Heart right ventricle (tissue), 16 donors: ENCODE measurements around the gene KRT34. TPM values are rescaled to one million over a fixed set of nuclear protein-coding genes. Genes with fewer than 3 reads are reported as not detected.

Source experiments
- ATAC-seq, 8 donors: fragments of 200-7000 bp; cut with Tn5 transposase; one replicate each; pipeline ENCODE4 v1.9.1; 2020; ENCODE audit warnings: mild to moderate bottlenecking in 8 of 8, moderate library complexity in 8 of 8, moderate number of reproducible peaks in 1 of 8
- DNase-seq, 2 donors: peaks; one replicate each; pipeline ENCODE4 v3.0.0-alpha.2; 2020
- H3K27ac ChIP-seq, 10 donors: fragments of 200-600 bp; sonication (generic) in 2 of 10; one replicate each; pipeline versions ENCODE4 v1.5.0 to v1.8.0; 2020 to 2022; ENCODE audit warnings: mild to moderate bottlenecking in 3 of 10
- H3K27me3 ChIP-seq, 7 donors: fragments of 200-600 bp; one replicate each; pipeline ENCODE4 v1.8.0; 2021 to 2022; ENCODE audit warnings: mild to moderate bottlenecking in 2 of 7
- H3K36me3 ChIP-seq, 9 donors: fragments of 200-600 bp; sonication (generic) in 1 of 9; one replicate each; pipeline versions ENCODE4 v1.5.0 to v1.8.0; 2020 to 2022; ENCODE audit warnings: mild to moderate bottlenecking in 2 of 9
- H3K4me1 ChIP-seq, 9 donors: fragments of 200-600 bp; sonication (generic) in 1 of 9; one replicate each; pipeline versions ENCODE4 v1.5.0 to v1.8.0; 2020 to 2022; ENCODE audit warnings: mild to moderate bottlenecking in 4 of 9
- H3K4me3 ChIP-seq, 10 donors: fragments of 200-600 bp; sonication (generic) in 2 of 10; one replicate each; pipeline versions ENCODE4 v1.5.0 to v1.8.0; 2020 to 2022; ENCODE audit warnings: mild to moderate bottlenecking in 7 of 10, moderate library complexity in 2 of 10
- H3K9me3 ChIP-seq, 11 donors: fragments of 200-600 bp in 10 of 11; sonication (generic) in 2 of 11; one replicate each; pipeline versions ENCODE4 v1.5.0 to v1.8.0; 2013 to 2022; ENCODE audit warnings: mild to moderate bottlenecking in 2 of 11, control low read depth in 1 of 11, moderate library complexity in 1 of 11
- CTCF ChIP-seq, 9 donors: fragments of 200-600 bp; sonication (generic) in 2 of 9; IDR thresholded peaks; one replicate each; pipeline versions ENCODE4 v1.5.0 to v1.8.0; 2021 to 2022; ENCODE audit warnings: antibody characterized with exemption in 9 of 9, mild to moderate bottlenecking in 5 of 9, moderate library complexity in 1 of 9
- WGBS, 2 donors: extraction: QIAGEN DNeasy Blood & Tissue Kit; methylation state at CpG; one replicate each; pipeline ENCODE4 v1.1.7; 2013; ENCODE audit warnings: inconsistent platforms in 1 of 2; 5-methylcytosine and 5-hydroxymethylcytosine counted together
- intact Hi-C, 10 donors: fragments of 100-400 bp; cut with DNase I; formaldehyde crosslinking; loops; one replicate each; pipeline versions ENCODE4 v1.11.1 to v1.14.2; 2022
- polyA plus RNA-seq, 2 donors: library from polyadenylated mRNA; stranded (reverse); fragments of 200-250 nt; gene quantifications; one replicate each; pipeline ENCODE4 v1.2.3, GENCODE V29; 2013
- total RNA-seq, 10 donors: library from RNA; stranded (reverse); fragmentation: NEBNext Ultra II Directional in 3 of 10; extraction: Animal tissue kit (Norgen Biotek cat#: 25700) in 3 of 10; gene quantifications; one replicate each; pipeline versions ENCODE4 v1.2.1 to v1.2.4, GENCODE V29; 2021 to 2023
- donor health status: Arrhythmogenic right ventricular cardiomyopathy.
- donor health status: ischemic (EF 13 %, LVEDD 7.1; RV severe dilation, severe dysfunction).
- donor health status: healthy with polysubstance abuse.
- donor health status: DM: no; HTN: yes; CAD: no.
- donor health status: DM: no; HTN: no; CAD: no.
- donor health status: ischemic (EF 25% LVEDD 6.9; RV normal size, moderate dysfunction).
- donor health status: ischemic (EF 25% LVEDD 5.7; RV mildly dilated, moderate dysfunction).
- donor health status: healthy.
- donor health status: DM: yes; HTN: yes; CAD: no.
- donor health status: Ischemic cardiomyopathy.
- donor health status: ischemic (EF 35%, LVEDD 5.7; RV mildly dilated, moderate dysfunction).
- donor health status: nonischemic (EF 11% LVEDD 7.7; RV severe dilation, severe dysfunction).
- donor health status: DM: yes; HTN: yes; CAD: no.
- donor health status: PGD.
- donor health status: ischemic (EF 29% LVEDD 5.4; RV normal size, mild dysfunction).
- donor health status: nonischemic (EF 23%, LVEDD 6.1; RV moderate dilation, normal function).

KRT34 gene
- total and polyA plus RNA-seq, 12 donors: not detected

- no peak overlapping the region for H3K4me3 ChIP-seq
- no peak overlapping the region for H3K27ac ChIP-seq
- peaks cover 0 to 5% (median 0%) of the 10 kb centered on the region in 7 donors for H3K27me3 ChIP-seq
- intact Hi-C loops: no loop called here
- 77 to 79% methylated on average over 4 of the region's 4 CpGs for WGBS, 2 donors
- no peaks in the 10 kb centered on the region for H3K36me3 ChIP-seq
- DNase-seq (no peak), ATAC-seq (no peak)
- H3K4me1 ChIP-seq: peaks cover 0 to 16% (median 0%) of the 10 kb centered on the region in 9 donors
- TF ChIP-seq CTCF (IDR thresholded peaks at IDR 0.05): no peak
- no peaks in the 10 kb centered on the region for H3K9me3 ChIP-seq
These were observed 21.4 kb upstream of the KRT34 start for GRCh38 chr17:41403404-41404023.

GRCh38 chr17:41402161-41402560, 20.1 kb upstream of the KRT34 start:
- DNase-seq: no peak
- no peaks in the 10 kb centered on the region for H3K36me3 ChIP-seq
- H3K4me3 ChIP-seq: no peak overlapping the region
- no peak for ATAC-seq
- peaks cover 0 to 16% (median 0%) of the 10 kb centered on the region in 9 donors for H3K4me1 ChIP-seq
- peaks cover 0 to 10% (median 0%) of the 10 kb centered on the region in 7 donors for H3K27me3 ChIP-seq
- WGBS, 2 donors: 89 to 90% methylated on average over 5 of the region's 5 CpGs
- H3K27ac ChIP-seq: no peak overlapping the region
- intact Hi-C loops: no loop called here
- H3K9me3 ChIP-seq: no peaks in the 10 kb centered on the region
- no peak for TF ChIP-seq CTCF (IDR thresholded peaks at IDR 0.05)

- DNase-seq: no peak
- Histone ChIP-seq H3K4me3 (no peak within 1 kb of the TSS), H3K27ac (no peak within 1 kb of the TSS), H3K9me3 (no peaks in the 10 kb centered on the region), H3K4me1 (peaks cover 0 to 16% (median 12%) of the 10 kb centered on the region in 9 donors), H3K36me3 (no peaks in the 10 kb centered on the region), H3K27me3 (peaks cover 0 to 10% (median 0%) of the 10 kb centered on the region in 7 donors)
- ATAC-seq: no peak
- TF ChIP-seq CTCF (IDR thresholded peaks at IDR 0.05): no peak
- intact Hi-C loops: loop anchor here in 1 of 10 donors (10.0 kb wide), 1 partner anchor 58 kb away; no protein-coding TSS in a partner anchor
- 89 to 94% methylated on average over 16 of the region's 16 CpGs for WGBS, 2 donors
These were observed 15.0 kb upstream of the KRT34 start, which contains the start of gene KRT31 for GRCh38 chr17:41396996-41397660. KRT31 (minus strand) TSS chr17:41397608; CDS start chr17:41397539, 69 bp downstream.

- ATAC-seq (no peak), DNase-seq (no peak)
- Histone ChIP-seq H3K27me3 (peaks cover 0 to 17% (median 0%) of the 10 kb centered on the region in 7 donors), H3K27ac (no peak overlapping the region), H3K4me1 (peaks cover 0 to 16% (median 12%) of the 10 kb centered on the region in 9 donors), H3K4me3 (no peak overlapping the region), H3K9me3 (no peaks in the 10 kb centered on the region), H3K36me3 (no peaks in the 10 kb centered on the region)
- no peak for TF ChIP-seq CTCF (IDR thresholded peaks at IDR 0.05)
- 90 to 94% methylated on average over 7 of the region's 7 CpGs for WGBS, 2 donors
- intact Hi-C loops: loop anchor here in 1 of 10 donors (10.0 kb wide), 1 partner anchor 58 kb away; no protein-coding TSS in a partner anchor
These were observed 14.2 kb upstream of the KRT34 start for GRCh38 chr17:41396340-41396739.
